H1 (cell line): ENCODE data around the gene PSD. TPM values are rescaled to one million over a fixed set of nuclear protein-coding genes. Genes with fewer than 3 reads are reported as not detected.

Source experiments
- CTCF ChIA-PET: fragments of 300-600 bp; sonication (Branson Sonifier 250); formaldehyde crosslinking; loops from one replicate; lab custom pipeline; 2021; ENCODE audit not compliant: partially characterized antibody; lab: Charles Lee
- POLR2A ChIA-PET: fragments of 300-600 bp; sonication (Branson Sonifier 250); formaldehyde crosslinking; loops from one replicate; lab custom pipeline; 2021; ENCODE audit warnings: inconsistent platforms; ENCODE audit not compliant: partially characterized antibody; lab: Charles Lee
- DNase-seq, 2 experiments: peaks; one replicate each; pipeline versions ENCODE4 v3.0.0 to v3.0.0-alpha.2; 2010 to 2022; ENCODE audit warnings: low spot score in 2 of 2, low read depth in 1 of 2, mixed read lengths in 1 of 2
- FAIRE-seq: peaks from 2 replicates; lab custom pipeline; 2011; peaks lifted over from hg19 to GRCh38; lab: Jason Lieb, UNC
- H2AFZ ChIP-seq: 2 replicates; pipeline ENCODE4 v1.8.1; 2012; ENCODE audit warnings: low read length, inconsistent platforms
- H2AK5ac ChIP-seq: 2 replicates; pipeline ENCODE4 v1.6.1; 2013; ENCODE audit warnings: low read depth, low read length
- H2BK120ac ChIP-seq: replicated peaks from 2 replicates; pipeline ENCODE3; 2013; ENCODE audit warnings: low read depth, low read length, inconsistent platforms
- H2BK12ac ChIP-seq: 2 replicates; pipeline ENCODE4 v1.6.1; 2013; ENCODE audit warnings: low read depth, low read length
- H2BK15ac ChIP-seq: 2 replicates; pipeline ENCODE4 v1.6.1; 2013; ENCODE audit warnings: low read length
- H2BK20ac ChIP-seq: 2 replicates; pipeline ENCODE4 v1.6.1; 2013; ENCODE audit warnings: low read length
- H2BK5ac ChIP-seq: 2 replicates; pipeline ENCODE4 v1.6.1; 2013; ENCODE audit warnings: low read depth, low read length
- H3K14ac ChIP-seq: 2 replicates; pipeline ENCODE4 v1.6.1; 2013; ENCODE audit warnings: inconsistent platforms; ENCODE audit not compliant: insufficient read length
- H3K18ac ChIP-seq: 2 replicates; pipeline ENCODE4 v1.6.1; 2013; ENCODE audit warnings: low read length; ENCODE audit errors: extremely low read depth
- H3K23ac ChIP-seq: 2 replicates; pipeline ENCODE4 v1.6.1; 2013; ENCODE audit warnings: inconsistent platforms; ENCODE audit not compliant: insufficient read length
- H3K23me2 ChIP-seq: 2 replicates; pipeline ENCODE4 v1.6.1; 2013; ENCODE audit warnings: low read depth, low read length
- H3K27ac ChIP-seq: 2 replicates; pipeline ENCODE4 v1.6.1; 2011; ENCODE audit warnings: low read depth, low read length, inconsistent platforms
- H3K27me3 ChIP-seq, 4 experiments: replicated peaks in 1 of 4; 1 replicate in 1 of 4; 2 replicates in 3 of 4; pipeline versions ENCODE4 v1.6.1 to v1.8.1; 2011 to 2013; ENCODE audit warnings: low read length in 3 of 4, mild to moderate bottlenecking in 3 of 4, inconsistent platforms in 2 of 4, mixed read lengths in 2 of 4, moderate library complexity in 1 of 4; ENCODE audit not compliant: control insufficient read depth in 3 of 4, insufficient read depth in 3 of 4; ENCODE audit errors: extremely low read depth in 1 of 4
- H3K36me3 ChIP-seq, 4 experiments: 2 replicates each; pipeline versions ENCODE4 v1.6.1 to v1.8.1; 2011 to 2013; ENCODE audit warnings: mild to moderate bottlenecking in 4 of 4, low read length in 3 of 4, moderate library complexity in 2 of 4, control low read depth in 1 of 4, inconsistent platforms in 1 of 4; ENCODE audit not compliant: insufficient read depth in 4 of 4, control insufficient read depth in 2 of 4
- H3K4ac ChIP-seq: replicated peaks from 2 replicates; pipeline ENCODE3; 2013; ENCODE audit warnings: low read length, low read depth, mixed read lengths, inconsistent platforms; ENCODE audit not compliant: insufficient read length
- H3K4me1 ChIP-seq, 4 experiments: replicated peaks in 1 of 4; 1 replicate in 1 of 4; 2 replicates in 3 of 4; pipeline versions ENCODE4 v1.6.1 to v1.8.1; 2011 to 2013; ENCODE audit warnings: low read length in 3 of 4, inconsistent platforms in 2 of 4, mixed read lengths in 1 of 4; ENCODE audit not compliant: insufficient read depth in 4 of 4, control insufficient read depth in 3 of 4
- H3K4me2 ChIP-seq, 2 experiments: 2 replicates each; pipeline versions ENCODE4 v1.6.1 to v1.8.1; 2011 to 2013; ENCODE audit warnings: low read depth in 2 of 2, low read length in 2 of 2, control low read depth in 1 of 2, inconsistent platforms in 1 of 2, mild to moderate bottlenecking in 1 of 2; ENCODE audit not compliant: insufficient read depth in 1 of 2
- H3K4me3 ChIP-seq, 4 experiments: fragments of 200-600, 300-600 bp in 1 of 4; sonication (generic), shearing (Covaris generic), sonication (Bioruptor Twin) in 1 of 4; 2 replicates each; pipeline versions ENCODE4 v1.5.1 to v1.8.1; 2011 to 2016; ENCODE audit warnings: low read length in 4 of 4, low read depth in 3 of 4, control low read depth in 2 of 4, inconsistent platforms in 2 of 4, mild to moderate bottlenecking in 2 of 4, mixed read lengths in 1 of 4, moderate library complexity in 1 of 4; ENCODE audit not compliant: insufficient read depth in 2 of 4; ENCODE audit errors: extremely low read depth in 1 of 4
- H3K56ac ChIP-seq: replicated peaks from 2 replicates; pipeline ENCODE3; 2013; ENCODE audit warnings: low read depth, mild to moderate bottlenecking, mixed read lengths, low read length, inconsistent platforms; ENCODE audit not compliant: insufficient read length
- H3K79me1 ChIP-seq: 2 replicates; pipeline ENCODE4 v1.6.1; 2013; ENCODE audit warnings: low read depth, low read length, control low read depth
- H3K79me2 ChIP-seq, 2 experiments: 2 replicates each; pipeline versions ENCODE4 v1.6.1 to v1.8.1; 2012 to 2013; ENCODE audit warnings: low read length in 2 of 2, mild to moderate bottlenecking in 2 of 2, inconsistent platforms in 1 of 2; ENCODE audit not compliant: insufficient read depth in 2 of 2, control insufficient read depth in 1 of 2
- H3K9ac ChIP-seq, 4 experiments: replicated peaks in 1 of 4; 1 replicate in 1 of 4; 2 replicates in 3 of 4; pipeline versions ENCODE4 v1.6.1 to v1.8.1; 2011 to 2013; ENCODE audit warnings: low read depth in 3 of 4, low read length in 3 of 4, control low read depth in 2 of 4, mild to moderate bottlenecking in 2 of 4, moderate library complexity in 2 of 4, inconsistent platforms in 1 of 4; ENCODE audit errors: extremely low read depth in 1 of 4
- H3K9me3 ChIP-seq, 2 experiments: 2 replicates each; pipeline versions ENCODE4 v1.6.1 to v1.8.1; 2012 to 2013; ENCODE audit warnings: mild to moderate bottlenecking in 2 of 2, moderate library complexity in 2 of 2, control low read depth in 1 of 2, inconsistent platforms in 1 of 2, low read depth in 1 of 2, low read length in 1 of 2, mixed read lengths in 1 of 2; ENCODE audit not compliant: insufficient read depth in 2 of 2
- H4K20me1 ChIP-seq, 2 experiments: replicated peaks in 1 of 2; 2 replicates each; pipeline versions ENCODE3 to v1.8.1; 2011 to 2013; ENCODE audit warnings: inconsistent platforms in 2 of 2, low read length in 2 of 2, mild to moderate bottlenecking in 1 of 2; ENCODE audit not compliant: insufficient read depth in 2 of 2, control insufficient read depth in 1 of 2
- H4K5ac ChIP-seq: 2 replicates; pipeline ENCODE4 v1.6.1; 2013; ENCODE audit warnings: low read length, low read depth, mixed read lengths, inconsistent platforms; ENCODE audit not compliant: insufficient read length
- H4K8ac ChIP-seq: 2 replicates; pipeline ENCODE4 v1.8.0; 2013; ENCODE audit warnings: mild to moderate bottlenecking, moderate library complexity, low read length, inconsistent platforms; ENCODE audit not compliant: insufficient read depth; ENCODE audit errors: extremely low read depth
- H4K91ac ChIP-seq: replicated peaks from 2 replicates; pipeline ENCODE3; 2013; ENCODE audit warnings: low read length, mixed read lengths, inconsistent platforms; ENCODE audit not compliant: insufficient read length
- CHD1 ChIP-seq: IDR thresholded peaks from 2 replicates; pipeline ENCODE4 v1.6.1; 2012; ENCODE audit warnings: low read depth, low read length, improper control_type of control experiment
- CHD2 ChIP-seq: IDR thresholded peaks from 2 replicates; pipeline ENCODE4 v1.6.1; 2012; ENCODE audit warnings: low read length, improper control_type of control experiment
- JUN ChIP-seq: IDR thresholded peaks from 2 replicates; pipeline ENCODE4 v1.6.1; 2011; ENCODE audit warnings: low read depth, mild to moderate bottlenecking, improper control_type of control experiment, low read length
- KDM5A ChIP-seq: fragments of 200-600 bp; IDR thresholded peaks from 2 replicates; pipeline ENCODE4 v1.7.1; 2012; ENCODE audit warnings: mild to moderate bottlenecking, low read length, inconsistent platforms, mixed read lengths
- PHF8 ChIP-seq: fragments of 200-600 bp; sonication (generic); conservative IDR thresholded peaks from 2 replicates; pipeline ENCODE4 v1.7.1; 2012; ENCODE audit warnings: low read depth, mild to moderate bottlenecking, inconsistent platforms, low read length, moderate library complexity
- POU5F1 ChIP-seq: IDR thresholded peaks from 2 replicates; pipeline ENCODE4 v1.6.1; 2011; ENCODE audit warnings: low read depth, mild to moderate bottlenecking, low read length, moderate library complexity
- SP1 ChIP-seq: IDR thresholded peaks from 2 replicates; pipeline ENCODE4 v1.6.1; 2011; ENCODE audit warnings: low read depth, low read length
- SP4 ChIP-seq: IDR thresholded peaks from 2 replicates; pipeline ENCODE4 v1.6.1; 2012; ENCODE audit warnings: low read length, inconsistent platforms
- SUZ12 ChIP-seq: fragments of 200-600 bp; sonication (generic); IDR thresholded peaks from 2 replicates; pipeline ENCODE4 v1.6.1; 2012; ENCODE audit warnings: mild to moderate bottlenecking, inconsistent platforms, low read length, moderate library complexity, mixed read lengths
- TAF7 ChIP-seq: optimal IDR thresholded peaks from 2 replicates; pipeline ENCODE3; 2011; ENCODE audit warnings: low read depth, mild to moderate bottlenecking, inconsistent platforms, low read length, moderate library complexity, borderline replicate concordance
- TEAD4 ChIP-seq: IDR thresholded peaks from 2 replicates; pipeline ENCODE4 v1.6.1; 2012; ENCODE audit warnings: low read depth, low read length, inconsistent platforms, mixed read lengths
- WGBS, 2 experiments: shearing (Covaris generic) in 1 of 2; methylation state at CpG; one replicate each; pipeline versions ENCODE4 v1.1.6 to v1.1.7; 2013 to 2015; ENCODE audit warnings: low lambda C conversion rate in 2 of 2, mixed read lengths in 2 of 2, inconsistent platforms in 1 of 2, low coverage in 1 of 2, missing lambda C conversion rate in 1 of 2; ENCODE audit not compliant: insufficient replicate concordance in 2 of 2, insufficient coverage in 1 of 2, insufficient read length in 1 of 2; ENCODE audit errors: extremely low coverage in 1 of 2, missing lambda C conversion rate in 1 of 2; 5-methylcytosine and 5-hydroxymethylcytosine counted together
- polyA plus RNA-seq, 7 experiments: library from polyadenylated mRNA; depleted of rRNA in 3 of 7; stranded (reverse) in 5 of 7; unstranded in 2 of 7; fragments of >200 nt in 5 of 7; fragments of 200-250 nt in 2 of 7; gene quantifications; 1 replicate in 5 of 7; 2 replicates in 1 of 7; 4 replicates in 1 of 7; pipeline versions ENCODE4 v1.2.1 to v1.2.3, GENCODE V29; 2011 to 2013; ENCODE audit warnings: missing spikeins in 2 of 7, mixed read lengths in 2 of 7
- total RNA-seq: library from RNA; stranded (reverse); fragmentation: NEBNext Ultra II Directional; extraction: Animal tissue kit (Norgen Biotek cat#: 25700); gene quantifications from 2 replicates; pipeline ENCODE4 v1.2.1, GENCODE V29; 2021

Gene PSD
- total and polyA plus RNA-seq, 2 of the 8 experiments (the other 6 are each of a cell fraction or from before 2014, with no cell fraction given), result 5.4 to 6.0 TPM

DNA sequence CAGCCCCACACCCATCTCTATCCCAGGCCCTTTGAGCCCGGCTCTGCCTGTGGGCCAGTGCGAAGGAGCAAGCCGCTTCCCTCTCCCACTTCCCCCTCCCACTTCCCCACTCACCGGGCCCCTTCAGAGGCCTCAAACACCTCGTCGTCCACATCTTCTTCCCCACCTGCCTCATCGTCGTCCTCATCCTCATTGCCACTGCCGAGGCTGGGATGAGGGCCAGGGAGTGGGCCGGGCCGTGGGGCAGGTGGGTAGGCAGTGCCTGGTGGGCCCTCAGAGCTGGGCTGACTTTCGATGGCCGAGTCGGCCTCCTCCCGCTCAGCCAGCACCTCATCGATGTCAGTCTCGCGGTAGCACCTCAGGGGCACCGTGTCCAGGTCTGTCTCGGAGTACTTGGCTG lies 3.8 kb downstream of the PSD start:
- H2AFZ ChIP-seq, result no peak overlapping the region
- H3K4me2 ChIP-seq, result no peak overlapping the region
- H3K36me3 ChIP-seq, result no peaks in the 10 kb centered on the region
- no peaks in the 10 kb centered on the region for H3K79me2 ChIP-seq
- H3K79me1 ChIP-seq, result no peaks in the 10 kb centered on the region
- no peak overlapping the region for H3K27ac ChIP-seq
- no peak overlapping the region for H2BK15ac ChIP-seq
- FAIRE-seq (no peak), DNase-seq (no peak)
- H2BK20ac ChIP-seq, result no peak overlapping the region
- peak overlapping the region in 1 of 4 experiments; percentile 15; a peak in 1 of 7 replicates for H3K9ac ChIP-seq
- H4K8ac ChIP-seq, result no peak overlapping the region
- no peak overlapping the region for H3K4me3 ChIP-seq
- WGBS, 2 experiments, result 92% methylated on average over 16 of the region's 20 CpGs; no CpG with 5 or more reads in 1 of the 2 experiments
- no peak overlapping the region for H2BK120ac ChIP-seq
- H4K20me1 ChIP-seq, result no peaks in the 10 kb centered on the region
- no peak overlapping the region for H2BK12ac ChIP-seq
- H2BK5ac ChIP-seq, result no peak overlapping the region
- peaks cover 8 to 28% (median 27%) of the 10 kb centered on the region in 4 experiments for H3K27me3 ChIP-seq
- no peak overlapping the region for H3K18ac ChIP-seq
- H3K4ac ChIP-seq, result no peak overlapping the region
- H3K23me2 ChIP-seq, result peaks cover 26% of the 10 kb centered on the region
- no peak overlapping the region for H4K5ac ChIP-seq
- ChIA-PET CTCF (interaction anchor here (1.1 to 10.1 kb wide), 4 partner anchors 15 to 184 kb away, joined by 3 to 205 read pairs (median 4); partner anchors contain the start of gene NFKB2), POLR2A (interaction anchor here (0.7 to 1.0 kb wide), 2 partner anchors 18 to 47 kb away, joined by 3 to 5 read pairs; partner anchors contain the start of gene CUEDC2)
- no peak overlapping the region for H2AK5ac ChIP-seq
- no peak overlapping the region for H3K56ac ChIP-seq
- no peak for TF ChIP-seq TEAD4
- no peak for TF ChIP-seq SP1
- TF ChIP-seq PHF8, result no peak
- TF ChIP-seq KDM5A, result no peak
- TF ChIP-seq JUN, result no peak
- TF ChIP-seq CHD1, result no peak
- no peak for TF ChIP-seq TAF7
- no peak for TF ChIP-seq CHD2
- TF ChIP-seq SP4, result no peak
- TF ChIP-seq SUZ12, result no peak
- TF ChIP-seq POU5F1, result no peak
- H3K14ac ChIP-seq, result no peak overlapping the region
- H3K4me1 ChIP-seq, result peaks cover 9 to 34% (median 17%) of the 10 kb centered on the region in 4 experiments
- no peaks in the 10 kb centered on the region for H3K9me3 ChIP-seq
- H3K23ac ChIP-seq, result no peak overlapping the region
- H4K91ac ChIP-seq, result no peak overlapping the region
